ENCODE results near the gene IL22RA1. TPM values are rescaled to one million over a fixed set of nuclear protein-coding genes. Genes with fewer than 3 reads are reported as not detected.

Gene IL22RA1
- total RNA-seq, 1 donor from 2014 or later = 0.24 TPM

GRCh38 chr1:24090736-24091135 is 52.2 kb downstream of the IL22RA1 start:
- ATAC-seq (no peak), DNase-seq (ENCODE audit: missing footprints) (no peak)
- intact Hi-C loops (cut with DNase I) = no loop called here

GRCh38 chr1:24089743-24090555 is 53.0 kb downstream of the IL22RA1 start:
- DNase-seq (ENCODE audit: missing footprints) (peak; percentile 83), ATAC-seq (peak; percentile 69)
- intact Hi-C loops (cut with DNase I) = no loop called here

GRCh38 chr1:24089027-24089742 is 53.8 kb downstream of the IL22RA1 start:
- intact Hi-C loops (cut with DNase I) = no loop called here
- DNase-seq (ENCODE audit: missing footprints) = no peak
- no peak for ATAC-seq

GRCh38 chr1:24086466-24086865 is 56.5 kb downstream of the IL22RA1 start:
- ATAC-seq = no peak
- intact Hi-C loops (cut with DNase I) = no loop called here
- no peak for DNase-seq (ENCODE audit: missing footprints)

- ATAC-seq = no peak
- intact Hi-C loops (cut with DNase I) = no loop called here
Observed at GRCh38 chr1:24085546-24085945, 57.4 kb downstream of the IL22RA1 start.

GRCh38 chr1:24085007-24085406 is 57.9 kb downstream of the IL22RA1 start:
- intact Hi-C loops (cut with DNase I) = no loop called here
- ATAC-seq = no peak
- no peak for DNase-seq (ENCODE audit: missing footprints)

More at GRCh38 chr1:24085546-24085945, 57.4 kb downstream of the IL22RA1 start:
- no peak for DNase-seq (ENCODE audit: missing footprints)

- DNase-seq (ENCODE audit: missing footprints) = no peak
- no peak for ATAC-seq
- intact Hi-C loops (cut with DNase I) = no loop called here
Observed at GRCh38 chr1:24084050-24084449, 58.9 kb downstream of the IL22RA1 start.

GRCh38 chr1:24082372-24082771 is 60.6 kb downstream of the IL22RA1 start:
- DNase-seq (ENCODE audit: missing footprints) (no peak), ATAC-seq (no peak)
- intact Hi-C loops (cut with DNase I) = no loop called here

- peak; percentile 2 for ATAC-seq
- intact Hi-C loops (cut with DNase I) = no loop called here
- no peak for DNase-seq (ENCODE audit: missing footprints)
Observed at GRCh38 chr1:24081190-24081589, 61.8 kb downstream of the IL22RA1 start.

- peak; percentile 70 for ATAC-seq
Observed at GRCh38 chr1:24080131-24080530, 62.8 kb downstream of the IL22RA1 start.

GRCh38 chr1:24077278-24077978 is 65.5 kb downstream of the IL22RA1 start:
- DNase-seq (ENCODE audit: missing footprints) (no peak), ATAC-seq (peak; percentile 60)
- intact Hi-C loops (cut with DNase I) = no loop called here

More at GRCh38 chr1:24080131-24080530, 62.8 kb downstream of the IL22RA1 start:
- intact Hi-C loops (cut with DNase I) = no loop called here
- no peak for DNase-seq (ENCODE audit: missing footprints)

GRCh38 chr1:24075946-24076345 is 67.0 kb downstream of the IL22RA1 start:
- DNase-seq (ENCODE audit: missing footprints) (no peak), ATAC-seq (no peak)
- intact Hi-C loops (cut with DNase I) = no loop called here

GRCh38 chr1:24075590-24075854 is 67.4 kb downstream of the IL22RA1 start:
- intact Hi-C loops (cut with DNase I) = no loop called here
- no peak for DNase-seq (ENCODE audit: missing footprints)
- ATAC-seq = no peak

- no peak for DNase-seq (ENCODE audit: missing footprints)
- intact Hi-C loops (cut with DNase I) = no loop called here
- no peak for ATAC-seq
Observed at GRCh38 chr1:24074817-24075589, 67.9 kb downstream of the IL22RA1 start.

- DNase-seq (ENCODE audit: missing footprints) = no peak
- intact Hi-C loops (cut with DNase I) = no loop called here
- ATAC-seq = no peak
Observed at GRCh38 chr1:24074196-24074595, 68.7 kb downstream of the IL22RA1 start.

- ATAC-seq = no peak
- intact Hi-C loops (cut with DNase I) = loop anchor here (1.0 kb wide), 1 partner anchor 40 kb away; the partner anchor contains the start of gene MYOM3
Observed at GRCh38 chr1:24071941-24072340, 71.0 kb downstream of the IL22RA1 start.

GRCh38 chr1:24070821-24071393 is 72.0 kb downstream of the IL22RA1 start:
- intact Hi-C loops (cut with DNase I) = loop anchor here (1.0 kb wide), 1 partner anchor 41 kb away; the partner anchor contains the start of gene MYOM3
- peak; percentile 67 for ATAC-seq
- peak; percentile 72 for DNase-seq (ENCODE audit: missing footprints)

More at GRCh38 chr1:24071941-24072340, 71.0 kb downstream of the IL22RA1 start:
- DNase-seq (ENCODE audit: missing footprints) = no peak

- no peak for DNase-seq (ENCODE audit: missing footprints)
- ATAC-seq = no peak
- intact Hi-C loops (cut with DNase I) = no loop called here
Observed at GRCh38 chr1:24069817-24070216, 73.1 kb downstream of the IL22RA1 start.

Data from Right ventricle myocardium inferior (tissue), 1 donor.